Cardiac muscle cell (in vitro differentiated cells and primary cell): ENCODE data around the gene CAND2. TPM values are rescaled to one million over a fixed set of nuclear protein-coding genes. Genes with fewer than 3 reads are reported as not detected.

Source experiments
- DNase-seq, 2 donors: peaks; one replicate each; pipeline versions ENCODE4 v3.0.0 to v3.0.0-alpha.2; 2010 to 2017; ENCODE audit warnings: low read depth in 1 of 2, low spot score in 1 of 2
- H3K27ac ChIP-seq: fragments of 200-600 bp; sonication (generic); 2 replicates; pipeline ENCODE4 v1.5.1; 2016
- H3K27me3 ChIP-seq: fragments of 200-600 bp; sonication (generic); 2 replicates; pipeline ENCODE4 v1.6.0; 2016; ENCODE audit warnings: control low read depth
- H3K36me3 ChIP-seq: fragments of 200-600 bp; sonication (generic); 2 replicates; pipeline ENCODE4 v1.5.1; 2016; ENCODE audit warnings: control low read depth
- H3K4me1 ChIP-seq: fragments of 200-600 bp; sonication (generic); 2 replicates; pipeline ENCODE4 v1.8.1; 2017; ENCODE audit warnings: low read depth, mild to moderate bottlenecking, mixed run types
- H3K4me3 ChIP-seq: fragments of 200-600 bp; sonication (generic); 2 replicates; pipeline ENCODE4 v1.5.1; 2016; ENCODE audit warnings: mild to moderate bottlenecking
- H3K9me3 ChIP-seq: fragments of 200-600 bp; sonication (generic); 2 replicates; pipeline ENCODE4 v1.5.1; 2017; ENCODE audit warnings: low read depth, mild to moderate bottlenecking, control low read depth
- CTCF ChIP-seq: IDR thresholded peaks from 2 replicates; pipeline ENCODE4 v1.5.1; 2012; ENCODE audit warnings: low read depth, mild to moderate bottlenecking, low read length
- polyA plus RNA-seq: library from polyadenylated mRNA; unstranded; fragments of >200 nt; fragmentation: Nextera tagmentation; extraction: Ambion mirVana; gene quantifications from 2 replicates; pipeline ENCODE4 v1.2.1, GENCODE V29; 2016
- total RNA-seq: library from RNA; depleted of rRNA; stranded (reverse); fragments of >200 nt; gene quantifications from 2 replicates; pipeline ENCODE4 v1.2.3, GENCODE V29; 2016

CAND2 gene
- total and polyA plus RNA-seq, 2 experiments from 2014 or later = 35.2 to 80.3 TPM

GRCh38 chr3:12832350-12833221 is 36.1 kb downstream of the CAND2 start:
- H3K4me1 ChIP-seq = no peaks in the 10 kb centered on the region
- no peak for TF ChIP-seq CTCF
- H3K4me3 ChIP-seq = no peak overlapping the region
- H3K27me3 ChIP-seq = no peaks in the 10 kb centered on the region
- no peak for DNase-seq
- peak overlapping the region; percentile 27 for H3K27ac ChIP-seq
- no peaks in the 10 kb centered on the region for H3K9me3 ChIP-seq
- peaks cover 75% of the 10 kb centered on the region for H3K36me3 ChIP-seq

GRCh38 chr3:12833222-12834161 is 37.0 kb downstream of the CAND2 start:
- Histone ChIP-seq H3K4me3 (no peak overlapping the region), H3K27me3 (no peaks in the 10 kb centered on the region), H3K9me3 (no peaks in the 10 kb centered on the region), H3K36me3 (peaks cover 79% of the 10 kb centered on the region), H3K4me1 (no peaks in the 10 kb centered on the region), H3K27ac (peak overlapping the region; percentile 27)
- no peak for TF ChIP-seq CTCF
- no peak for DNase-seq

- Histone ChIP-seq H3K36me3 (peaks cover 75% of the 10 kb centered on the region), H3K27ac (peak overlapping the region; percentile 70), H3K9me3 (no peaks in the 10 kb centered on the region), H3K27me3 (no peaks in the 10 kb centered on the region), H3K4me3 (no peak overlapping the region), H3K4me1 (peaks cover 13% of the 10 kb centered on the region)
- no peak for TF ChIP-seq CTCF
- DNase-seq = no peak
Observed at GRCh38 chr3:12835052-12835665, 38.7 kb downstream of the CAND2 start.

- H3K36me3 ChIP-seq = peaks cover 67% of the 10 kb centered on the region
- no peaks in the 10 kb centered on the region for H3K9me3 ChIP-seq
- DNase-seq = no peak
- TF ChIP-seq CTCF = no peak
- H3K4me1 ChIP-seq = peaks cover 14% of the 10 kb centered on the region
- peak overlapping the region; percentile 70 for H3K27ac ChIP-seq
- no peak overlapping the region for H3K4me3 ChIP-seq
- no peaks in the 10 kb centered on the region for H3K27me3 ChIP-seq
Observed at GRCh38 chr3:12837295-12837986, 41.0 kb downstream of the CAND2 start.
